Heart left ventricle (tissue), 13 donors: ENCODE data around the gene CELA1.

Experiments used
- POLR2A ChIP-seq, 2 donors: fragments of 450-650 bp; IDR thresholded peaks; one replicate each; pipeline ENCODE4 v1.6.1; 2017; ENCODE audit warnings: antibody characterized with exemption in 2 of 2, mild to moderate bottlenecking in 2 of 2, moderate library complexity in 2 of 2
- TF ChIP-seq, protein P1 (sequence below), 12 donors: fragments of 200-600 bp; sonication (generic) in 4 of 12; IDR thresholded peaks; one replicate each; pipeline versions ENCODE4 v1.5.0 to v1.8.0; 2018 to 2022; ENCODE audit warnings: antibody characterized with exemption in 12 of 12, mild to moderate bottlenecking in 5 of 12
- donor health status: ischemic (EF 13 %, LVEDD 7.1; RV severe dilation, severe dysfunction).
- donor health status: DM: no; HTN: yes; CAD: no.
- donor health status: DM: no; HTN: no; CAD: no.
- donor health status: ischemic (EF 25% LVEDD 6.9; RV normal size, moderate dysfunction).
- donor health status: ischemic (EF 25% LVEDD 5.7; RV mildly dilated, moderate dysfunction).
- donor health status: ischemic (EF 35%, LVEDD 5.7; RV mildly dilated, moderate dysfunction).
- donor health status: nonischemic (EF 11% LVEDD 7.7; RV severe dilation, severe dysfunction).
- donor health status: DM: yes; HTN: yes; CAD: no.
- donor health status: PGD.
- donor health status: ischemic (EF 29% LVEDD 5.4; RV normal size, mild dysfunction).
- donor health status: nonischemic (EF 23%, LVEDD 6.1; RV moderate dilation, normal function).

DNA sequence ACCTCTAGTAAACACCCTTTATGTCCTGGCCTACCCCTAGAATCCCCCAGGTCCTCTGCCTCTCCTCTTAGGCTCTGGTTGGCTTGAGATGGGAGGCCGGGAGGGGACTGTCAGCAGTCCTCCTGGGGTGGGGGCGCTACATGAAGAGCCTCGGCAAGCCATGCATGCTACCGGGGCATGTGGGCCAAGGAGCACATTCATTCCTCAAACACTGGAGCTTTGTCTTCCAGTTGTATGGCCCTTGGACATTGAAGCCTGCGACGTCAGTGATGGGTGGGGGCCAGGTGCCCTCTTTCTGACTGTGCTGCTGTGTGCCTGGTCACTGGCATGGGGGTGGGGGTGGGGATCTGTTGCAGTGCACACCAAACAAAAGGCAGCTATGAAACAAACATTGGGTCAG is 15.8 kb upstream of the CELA1 start:
- TF ChIP-seq, protein P1, sequence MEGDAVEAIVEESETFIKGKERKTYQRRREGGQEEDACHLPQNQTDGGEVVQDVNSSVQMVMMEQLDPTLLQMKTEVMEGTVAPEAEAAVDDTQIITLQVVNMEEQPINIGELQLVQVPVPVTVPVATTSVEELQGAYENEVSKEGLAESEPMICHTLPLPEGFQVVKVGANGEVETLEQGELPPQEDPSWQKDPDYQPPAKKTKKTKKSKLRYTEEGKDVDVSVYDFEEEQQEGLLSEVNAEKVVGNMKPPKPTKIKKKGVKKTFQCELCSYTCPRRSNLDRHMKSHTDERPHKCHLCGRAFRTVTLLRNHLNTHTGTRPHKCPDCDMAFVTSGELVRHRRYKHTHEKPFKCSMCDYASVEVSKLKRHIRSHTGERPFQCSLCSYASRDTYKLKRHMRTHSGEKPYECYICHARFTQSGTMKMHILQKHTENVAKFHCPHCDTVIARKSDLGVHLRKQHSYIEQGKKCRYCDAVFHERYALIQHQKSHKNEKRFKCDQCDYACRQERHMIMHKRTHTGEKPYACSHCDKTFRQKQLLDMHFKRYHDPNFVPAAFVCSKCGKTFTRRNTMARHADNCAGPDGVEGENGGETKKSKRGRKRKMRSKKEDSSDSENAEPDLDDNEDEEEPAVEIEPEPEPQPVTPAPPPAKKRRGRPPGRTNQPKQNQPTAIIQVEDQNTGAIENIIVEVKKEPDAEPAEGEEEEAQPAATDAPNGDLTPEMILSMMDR (IDR thresholded peaks at IDR 0.05) = no peak
- no peak for TF ChIP-seq POLR2A (IDR thresholded peaks at IDR 0.05)
